Fibroblast of mammary gland (primary cell): ENCODE measurements around the gene IL27RA.
A peak's percentile ranks its signal among the peaks of the same experiment; 100 is the strongest.

Experiments
- DNase-seq: peaks from one replicate; pipeline ENCODE4 v3.0.0-alpha.2; 2010; ENCODE audit warnings: low read depth
- H3K4me3 ChIP-seq: 2 replicates; pipeline ENCODE4 v1.5.1; 2011; ENCODE audit warnings: low read depth, mild to moderate bottlenecking, low read length, moderate library complexity; ENCODE audit not compliant: control insufficient read depth
- TF ChIP-seq, protein P1 (sequence below): conservative IDR thresholded peaks from 2 replicates; pipeline ENCODE4 v1.5.1; 2011; ENCODE audit warnings: low read depth, low read length, inconsistent platforms; ENCODE audit not compliant: control insufficient read depth, insufficient read depth

Gene IL27RA

DNA sequence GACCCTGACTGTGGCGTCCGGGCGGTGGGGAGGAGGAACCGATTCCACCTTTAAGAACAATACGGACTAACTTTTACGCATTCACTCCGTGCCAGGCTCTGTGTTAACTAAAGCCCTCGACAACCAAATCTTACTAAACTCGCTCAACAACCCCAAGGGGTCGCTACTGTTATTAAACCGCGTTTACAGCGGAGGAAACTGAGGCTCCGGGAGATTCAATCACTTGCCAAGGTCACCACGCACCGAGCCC, 57.8 kb downstream of the IL27RA start:
- H3K4me3 ChIP-seq = peak overlapping the region; percentile 40
- TF ChIP-seq, protein P1, sequence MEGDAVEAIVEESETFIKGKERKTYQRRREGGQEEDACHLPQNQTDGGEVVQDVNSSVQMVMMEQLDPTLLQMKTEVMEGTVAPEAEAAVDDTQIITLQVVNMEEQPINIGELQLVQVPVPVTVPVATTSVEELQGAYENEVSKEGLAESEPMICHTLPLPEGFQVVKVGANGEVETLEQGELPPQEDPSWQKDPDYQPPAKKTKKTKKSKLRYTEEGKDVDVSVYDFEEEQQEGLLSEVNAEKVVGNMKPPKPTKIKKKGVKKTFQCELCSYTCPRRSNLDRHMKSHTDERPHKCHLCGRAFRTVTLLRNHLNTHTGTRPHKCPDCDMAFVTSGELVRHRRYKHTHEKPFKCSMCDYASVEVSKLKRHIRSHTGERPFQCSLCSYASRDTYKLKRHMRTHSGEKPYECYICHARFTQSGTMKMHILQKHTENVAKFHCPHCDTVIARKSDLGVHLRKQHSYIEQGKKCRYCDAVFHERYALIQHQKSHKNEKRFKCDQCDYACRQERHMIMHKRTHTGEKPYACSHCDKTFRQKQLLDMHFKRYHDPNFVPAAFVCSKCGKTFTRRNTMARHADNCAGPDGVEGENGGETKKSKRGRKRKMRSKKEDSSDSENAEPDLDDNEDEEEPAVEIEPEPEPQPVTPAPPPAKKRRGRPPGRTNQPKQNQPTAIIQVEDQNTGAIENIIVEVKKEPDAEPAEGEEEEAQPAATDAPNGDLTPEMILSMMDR = no peak
- DNase-seq = peak; percentile 35

GRCh38 chr19:14089662-14090508, 58.3 kb downstream of the IL27RA start:
- peak overlapping the region; percentile 47 for H3K4me3 ChIP-seq

DNA sequence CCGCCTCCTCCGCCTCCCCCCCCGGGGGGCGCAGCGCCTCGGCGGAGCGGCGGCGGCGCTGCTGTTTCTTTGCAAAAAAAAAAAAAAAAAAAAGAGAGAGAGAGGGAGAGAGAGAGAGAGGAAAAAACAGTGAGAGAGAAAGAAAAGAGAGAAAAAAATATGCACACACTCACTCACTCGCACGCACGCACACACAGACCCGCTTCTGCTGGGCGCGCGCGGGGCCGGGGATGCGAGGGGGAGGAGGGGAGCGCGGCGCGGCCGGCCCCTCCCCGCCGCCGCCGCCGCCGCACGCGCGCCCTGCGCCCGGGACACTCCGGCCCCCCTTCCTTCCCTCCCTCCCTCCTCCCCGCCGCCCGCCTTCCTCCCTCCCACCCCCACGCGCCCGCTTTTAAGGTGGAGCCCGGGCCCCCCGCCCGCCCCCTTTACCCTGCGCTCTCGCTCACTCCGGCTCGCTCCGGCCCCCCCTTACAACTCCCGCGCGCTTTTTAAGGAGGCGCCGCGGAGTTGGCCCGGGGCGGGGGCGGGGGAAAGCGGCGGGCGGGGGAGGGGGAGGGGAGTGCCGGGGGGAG, 59.0 kb downstream of the IL27RA start, which contains the start of gene SAMD1:
Gene SAMD1, minus strand, starts transcription at position 243 of the 572 bp plus-strand sequence.
- peak; percentile 80 for DNase-seq
- H3K4me3 ChIP-seq = peak within 1 kb of the TSS; percentile 70
- TF ChIP-seq, protein P1 = no peak

More at GRCh38 chr19:14089662-14090508, 58.3 kb downstream of the IL27RA start:
- DNase-seq = peak; percentile 64
- TF ChIP-seq, protein P1 = no peak

DNA sequence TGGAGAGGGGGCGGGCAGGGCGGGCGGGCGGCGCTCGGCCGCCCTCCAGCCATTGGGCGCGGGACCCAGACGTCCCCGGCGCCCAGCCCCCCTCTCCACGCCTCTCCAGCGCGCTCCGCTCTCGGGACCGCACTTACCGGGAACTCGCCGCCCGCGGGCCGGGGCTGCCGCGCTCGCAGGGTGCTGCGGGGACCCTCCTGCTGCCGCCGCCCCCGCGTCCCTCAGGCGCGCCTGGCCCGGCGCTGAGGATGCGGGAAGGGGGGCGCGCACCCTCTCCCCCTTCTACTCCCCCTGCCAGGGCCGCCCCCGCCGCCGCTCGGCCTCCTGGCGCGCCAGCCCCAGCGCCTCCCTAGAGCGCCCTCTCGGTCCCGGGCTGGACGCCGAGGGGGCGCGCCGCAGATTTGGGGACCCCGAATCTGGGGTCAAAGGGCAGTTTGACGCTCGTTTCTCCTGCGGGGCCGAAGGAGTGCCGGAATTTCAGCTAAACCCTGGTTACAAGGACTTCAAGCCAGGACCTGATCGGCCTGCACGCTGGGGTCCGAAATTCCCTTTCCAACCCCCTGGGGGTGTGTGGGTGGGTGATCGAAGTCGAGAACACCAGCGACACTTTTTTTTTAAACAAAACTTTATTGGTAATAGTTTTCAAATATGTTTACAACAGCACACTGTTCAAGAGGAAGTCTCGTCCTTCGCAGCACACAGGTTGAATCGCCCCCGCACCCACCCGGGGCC, 59.7 kb downstream of the IL27RA start:
- DNase-seq = peak; percentile 58
- H3K4me3 ChIP-seq = peak overlapping the region; percentile 70
- TF ChIP-seq, protein P1 = peak; percentile 4

DNA sequence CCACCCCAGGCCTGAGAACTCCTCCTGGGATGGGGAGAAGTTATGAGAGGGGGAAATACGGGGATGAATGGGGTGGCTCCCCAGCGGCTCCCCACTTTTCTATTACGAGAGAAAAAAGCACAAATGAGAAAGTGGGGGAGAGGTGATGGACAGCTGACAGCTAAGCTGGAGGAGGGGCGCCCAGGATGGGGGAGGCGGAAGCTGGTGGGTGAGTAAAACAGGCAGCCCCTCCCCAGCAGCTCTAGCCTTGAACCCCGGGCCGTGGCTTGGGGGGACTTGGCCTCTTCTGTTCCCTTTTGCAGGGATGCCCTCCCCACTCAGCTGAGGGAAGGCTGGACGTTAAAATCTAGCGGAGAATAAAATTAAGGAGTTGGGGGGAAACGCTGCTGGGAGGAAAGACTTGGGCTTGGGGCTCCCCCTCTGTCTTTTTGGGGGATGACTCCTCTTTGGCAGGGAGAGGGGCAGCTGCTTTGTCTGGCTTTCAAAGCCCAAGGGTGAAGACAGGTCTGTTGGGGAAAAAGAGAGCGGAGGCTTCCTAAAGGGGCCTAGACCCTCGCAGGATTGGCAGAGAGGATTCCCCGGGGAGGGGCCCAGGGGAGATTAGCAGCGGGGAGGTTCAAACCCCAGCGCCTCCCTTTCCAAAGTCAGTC, 60.4 kb downstream of the IL27RA start:
- peak overlapping the region; percentile 70 for H3K4me3 ChIP-seq
- DNase-seq = no peak
- TF ChIP-seq, protein P1 = no peak

DNA sequence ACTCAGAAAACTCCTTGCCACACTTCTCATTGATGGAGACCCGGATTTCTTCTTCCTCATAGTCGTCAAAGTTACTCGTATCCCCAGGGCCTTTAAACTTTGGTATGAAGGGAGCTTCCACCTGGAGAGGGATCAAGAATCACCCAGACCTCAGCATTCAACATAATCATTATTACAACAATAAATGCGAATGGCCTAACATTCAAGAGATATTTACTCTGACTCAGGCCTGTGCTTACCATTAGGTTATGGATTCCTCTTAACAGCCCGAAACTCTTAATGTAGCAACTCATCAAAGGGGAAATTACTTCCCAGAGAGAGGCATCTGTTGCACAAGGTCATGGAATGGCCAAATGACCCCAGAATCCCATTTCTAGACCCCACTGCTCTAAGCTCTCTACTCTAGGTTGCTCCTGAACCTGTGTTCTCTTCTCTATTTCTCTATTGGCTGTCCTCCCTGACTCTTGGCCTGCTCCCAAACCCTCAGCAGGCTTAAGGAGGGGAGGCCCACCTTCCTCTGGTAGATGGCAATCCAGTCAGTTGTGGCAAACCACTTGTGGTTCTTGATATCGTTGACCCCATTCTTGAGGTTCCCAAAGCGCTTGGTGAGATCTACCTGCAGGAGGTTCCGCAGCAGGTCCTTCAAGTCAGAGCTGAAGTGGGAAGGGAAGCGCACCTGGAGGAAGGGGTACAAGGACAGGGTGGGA, 61.7 kb downstream of the IL27RA start:
- no peak overlapping the region for H3K4me3 ChIP-seq
- TF ChIP-seq, protein P1 = no peak
- DNase-seq = no peak
